SK-N-SH treated with all-trans-retinoic acid at 6 μM for 48 hours (cell line): ENCODE results near the gene RREB1.

Experiments
- ATAC-seq: fragments of 200-7000 bp; cut with Tn5 transposase; 3 replicates; pipeline ENCODE4 v1.9.1; 2020; ENCODE audit warnings: mild to moderate bottlenecking, moderate library complexity
- ARNTL ChIP-seq: fragments of 450-650 bp; formaldehyde crosslinking; IDR thresholded peaks from 2 replicates; pipeline ENCODE4 v1.5.0; 2020; ENCODE audit warnings: low read depth, mild to moderate bottlenecking, moderate library complexity, borderline replicate concordance
- BACH2 ChIP-seq: fragments of 250-450 bp; sonication (Bioruptor Pico); IDR thresholded peaks from 2 replicates; pipeline ENCODE4 v1.9.0; 2021; ENCODE audit warnings: mild to moderate bottlenecking, borderline replicate concordance
- CSDC2 ChIP-seq: fragments of 250-450 bp; sonication (Bioruptor Pico); IDR thresholded peaks from 2 replicates; pipeline ENCODE4 v1.5.0; 2020; ENCODE audit warnings: mild to moderate bottlenecking, moderate library complexity
- CSRNP3 ChIP-seq: fragments of 250-450 bp; sonication (Bioruptor Pico); IDR thresholded peaks from 2 replicates; pipeline ENCODE4 v1.5.1; 2021; ENCODE audit warnings: mild to moderate bottlenecking, moderate library complexity
- ESRRG ChIP-seq: fragments of 250-450 bp; sonication (Bioruptor Pico); IDR thresholded peaks from 2 replicates; pipeline ENCODE4 v1.6.1; 2021; ENCODE audit warnings: mild to moderate bottlenecking
- GLIS3 ChIP-seq: fragments of 250-450 bp; sonication (Bioruptor Pico); IDR thresholded peaks from 2 replicates; pipeline ENCODE4 v1.5.0; 2020; ENCODE audit warnings: mild to moderate bottlenecking, moderate library complexity
- ISL1 ChIP-seq: fragments of 250-450 bp; sonication (Bioruptor Pico); IDR thresholded peaks from 2 replicates; pipeline ENCODE4 v2.1.2; 2022; ENCODE audit warnings: mild to moderate bottlenecking, moderate library complexity
- OSR1 ChIP-seq: fragments of 250-450 bp; sonication (Bioruptor Pico); IDR thresholded peaks from 2 replicates; pipeline ENCODE4 v1.8.0; 2022; ENCODE audit warnings: moderate library complexity, mild to moderate bottlenecking, inconsistent platforms
- PATZ1 ChIP-seq: fragments of 250-450 bp; sonication (Bioruptor Pico); IDR thresholded peaks from 2 replicates; pipeline ENCODE4 v1.8.0; 2020; ENCODE audit warnings: mild to moderate bottlenecking, moderate library complexity, borderline replicate concordance
- POU6F1 ChIP-seq: fragments of 250-450 bp; sonication (Bioruptor Pico); IDR thresholded peaks from 2 replicates; pipeline ENCODE4 v1.8.0; 2021; ENCODE audit warnings: low read depth, mild to moderate bottlenecking, moderate library complexity, borderline replicate concordance
- PPARA ChIP-seq: fragments of 250-450 bp; sonication (Bioruptor Pico); IDR thresholded peaks from 2 replicates; pipeline ENCODE4 v1.5.0; 2020; ENCODE audit warnings: mild to moderate bottlenecking, borderline replicate concordance
- RARB ChIP-seq: fragments of 250-450 bp; sonication (Bioruptor Pico); IDR thresholded peaks from 2 replicates; pipeline ENCODE4 v1.8.0; 2021; ENCODE audit warnings: mild to moderate bottlenecking, moderate library complexity
- SNAI2 ChIP-seq: fragments of 250-450 bp; sonication (Bioruptor Pico); IDR thresholded peaks from 2 replicates; pipeline ENCODE4 v1.5.0; 2020; ENCODE audit warnings: mild to moderate bottlenecking, moderate library complexity
- TCF4 ChIP-seq: fragments of 250-450 bp; sonication (Bioruptor Pico); IDR thresholded peaks from 2 replicates; pipeline ENCODE4 v1.8.0; 2021; ENCODE audit warnings: mild to moderate bottlenecking, moderate library complexity, borderline replicate concordance
- TOX ChIP-seq: fragments of 250-450 bp; sonication (Bioruptor Pico); IDR thresholded peaks from 2 replicates; pipeline ENCODE4 v1.8.0; 2021; ENCODE audit warnings: mild to moderate bottlenecking, moderate library complexity, borderline replicate concordance
- ZC3H10 ChIP-seq: fragments of 250-450 bp; sonication (Bioruptor Pico); IDR thresholded peaks from 2 replicates; pipeline ENCODE4 v1.5.1; 2021; ENCODE audit warnings: mild to moderate bottlenecking, moderate library complexity
- ZFP3 ChIP-seq: fragments of 250-450 bp; sonication (Bioruptor Pico); IDR thresholded peaks from 2 replicates; pipeline ENCODE4 v1.5.0; 2020; ENCODE audit warnings: mild to moderate bottlenecking, moderate library complexity
- ZFP30 ChIP-seq: fragments of 450-650 bp; formaldehyde crosslinking; IDR thresholded peaks from 2 replicates; pipeline ENCODE4 v1.5.0; 2022; ENCODE audit warnings: mild to moderate bottlenecking, moderate library complexity
- ZNF565 ChIP-seq: fragments of 450-650 bp; formaldehyde crosslinking; conservative IDR thresholded peaks from 2 replicates; pipeline ENCODE4 v1.5.0; 2020; ENCODE audit warnings: low read depth, mild to moderate bottlenecking, moderate library complexity
- ZNF70 ChIP-seq: fragments of 450-650 bp; formaldehyde crosslinking; IDR thresholded peaks from 2 replicates; pipeline ENCODE4 v1.5.0; 2020; ENCODE audit warnings: mild to moderate bottlenecking, moderate library complexity
- ZNF8 ChIP-seq: fragments of 450-650 bp; formaldehyde crosslinking; IDR thresholded peaks from 2 replicates; pipeline ENCODE4 v1.5.0; 2020; ENCODE audit warnings: mild to moderate bottlenecking, moderate library complexity

The RREB1 gene

GRCh38 chr6:7136859-7137334, 29.1 kb downstream of the RREB1 start:
- ATAC-seq = no peak
- no peak for TF ChIP-seq SNAI2 (CRISPR knock-in tag)

GRCh38 chr6:7137335-7138045, 29.7 kb downstream of the RREB1 start:
- ATAC-seq = no peak
- TF ChIP-seq CSDC2 (CRISPR knock-in tag) (no peak), BACH2 (CRISPR knock-in tag) (no peak), ZFP30 (no peak), PPARA (CRISPR knock-in tag) (no peak), GLIS3 (no peak), ZC3H10 (CRISPR knock-in tag) (no peak), ZNF8 (CRISPR knock-in tag) (no peak), SNAI2 (CRISPR knock-in tag) (no peak), ZNF70 (CRISPR knock-in tag) (no peak), CSRNP3 (CRISPR knock-in tag) (no peak), ARNTL (CRISPR knock-in tag) (no peak), RARB (CRISPR knock-in tag) (no peak), TCF4 (CRISPR knock-in tag) (no peak), ISL1 (CRISPR knock-in tag) (no peak), ESRRG (no peak), POU6F1 (CRISPR knock-in tag) (no peak), ZNF565 (no peak), PATZ1 (no peak), TOX (CRISPR knock-in tag) (no peak), OSR1 (CRISPR knock-in tag) (no peak)
- TF ChIP-seq, all 23 proteins: peak for 0

- no peak for TF ChIP-seq ARNTL (CRISPR knock-in tag)
- no peak for TF ChIP-seq ZNF70 (CRISPR knock-in tag)
- TF ChIP-seq ZFP3 (CRISPR knock-in tag) = no peak
- ATAC-seq = no peak
These were observed 30.3 kb downstream of the RREB1 start for GRCh38 chr6:7138046-7138531.

- ATAC-seq = no peak
- TF ChIP-seq CSDC2 (CRISPR knock-in tag) = no peak
- TF ChIP-seq, all 23 proteins: peak for 0
These were observed 31.2 kb downstream of the RREB1 start for GRCh38 chr6:7138921-7139358.

- TF ChIP-seq RARB (CRISPR knock-in tag) = no peak
- no peak for TF ChIP-seq OSR1 (CRISPR knock-in tag)
- no peak for TF ChIP-seq PPARA (CRISPR knock-in tag)
- ATAC-seq = no peak
These were observed 32.2 kb downstream of the RREB1 start for GRCh38 chr6:7139835-7140470.
